Inflammatory macrophage treated with lipopolysaccharide for 1 hour (primary cell): ENCODE measurements around the gene CCBE1.

ENCODE experiments used
- DNase-seq, 2 donors: peaks; one replicate each; pipeline ENCODE4 v3.0.0-alpha.2; 2020 to 2022

Gene CCBE1

DNA sequence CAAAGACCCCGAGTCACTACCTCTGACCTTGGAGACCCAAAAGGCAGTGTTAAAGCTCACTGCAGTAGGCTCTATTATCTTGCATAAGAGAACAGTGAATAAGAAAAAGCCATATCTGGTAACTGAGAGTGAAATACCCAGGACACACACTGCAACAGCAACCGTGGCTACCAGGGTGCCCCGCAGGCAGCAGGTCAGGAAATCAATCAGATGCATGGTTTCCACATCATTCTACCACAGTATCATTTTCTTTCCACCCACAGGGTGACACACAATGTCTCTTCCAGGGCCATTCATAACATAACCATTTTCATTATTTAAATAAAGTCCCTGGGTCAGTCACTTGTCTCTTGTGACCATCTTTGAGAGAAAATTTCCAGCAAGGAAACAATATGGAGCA is 131.3 kb downstream of the CCBE1 start:
- no peak for DNase-seq

- DNase-seq, result no peak
These were observed 132.7 kb downstream of the CCBE1 start for GRCh38 chr18:59564561-59564960.

DNA sequence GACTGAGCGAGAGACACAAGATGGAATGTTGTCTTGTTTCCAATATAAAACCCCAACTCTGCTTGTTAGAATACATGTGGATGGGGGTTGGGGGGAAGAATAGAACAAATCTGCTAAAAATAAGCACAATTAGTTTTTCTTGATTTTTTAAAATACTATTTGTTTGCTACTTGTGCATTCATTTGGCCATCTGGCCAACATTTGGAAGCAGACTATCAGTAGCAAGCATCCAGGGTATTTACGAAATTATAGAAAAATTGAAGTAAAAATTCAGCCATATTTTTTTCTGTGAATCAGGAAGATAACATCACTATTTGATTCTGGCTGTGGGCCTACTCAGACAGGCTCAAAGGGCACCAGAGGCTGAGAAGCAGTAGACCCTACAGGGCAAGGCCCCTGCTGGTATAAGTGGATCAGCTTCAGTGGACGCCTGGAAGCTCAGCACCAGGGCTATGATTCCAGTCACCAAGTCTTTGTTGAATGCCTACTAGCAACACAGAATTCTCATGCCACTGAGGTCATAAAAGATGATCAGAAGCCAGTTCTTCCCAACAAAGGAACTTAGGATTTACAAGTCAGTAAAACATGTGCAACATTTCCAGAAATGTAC is 133.9 kb downstream of the CCBE1 start:
- DNase-seq, result no peak

GRCh38 chr18:59562751-59563150 is 134.5 kb downstream of the CCBE1 start:
- DNase-seq, result no peak

GRCh38 chr18:59561612-59562011 is 135.6 kb downstream of the CCBE1 start:
- DNase-seq, result no peak

GRCh38 chr18:59560556-59560955 is 136.7 kb downstream of the CCBE1 start:
- DNase-seq, result no peak

GRCh38 chr18:59559528-59559927 is 137.7 kb downstream of the CCBE1 start:
- no peak for DNase-seq

GRCh38 chr18:59555995-59556659 is 141.1 kb downstream of the CCBE1 start:
- DNase-seq, result no peak

DNA sequence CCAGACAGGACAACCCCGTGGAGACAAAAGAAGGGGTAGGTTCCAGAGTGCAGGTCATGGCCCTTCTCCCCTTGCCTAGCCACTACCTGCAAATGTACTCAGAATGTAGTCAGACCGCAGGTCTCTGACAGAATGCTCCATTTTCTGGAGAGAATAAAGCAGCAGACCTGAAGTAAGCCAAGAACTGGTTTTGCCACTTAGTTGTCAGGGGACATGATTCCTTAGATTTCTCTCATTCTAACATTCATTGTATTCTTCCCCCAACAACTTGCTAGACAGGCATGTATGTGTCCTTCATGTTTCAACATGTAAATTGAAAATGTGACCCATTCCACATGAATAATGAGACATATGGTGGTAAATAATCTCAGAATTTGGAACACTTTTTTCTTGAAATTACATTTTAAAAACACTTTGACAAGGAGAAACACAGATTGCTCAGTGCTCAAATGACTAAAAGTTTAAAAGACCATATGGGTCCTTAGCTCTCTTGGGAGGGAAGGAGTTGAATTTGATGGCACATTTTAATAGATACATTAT is 142.4 kb downstream of the CCBE1 start:
- no peak for DNase-seq

DNA sequence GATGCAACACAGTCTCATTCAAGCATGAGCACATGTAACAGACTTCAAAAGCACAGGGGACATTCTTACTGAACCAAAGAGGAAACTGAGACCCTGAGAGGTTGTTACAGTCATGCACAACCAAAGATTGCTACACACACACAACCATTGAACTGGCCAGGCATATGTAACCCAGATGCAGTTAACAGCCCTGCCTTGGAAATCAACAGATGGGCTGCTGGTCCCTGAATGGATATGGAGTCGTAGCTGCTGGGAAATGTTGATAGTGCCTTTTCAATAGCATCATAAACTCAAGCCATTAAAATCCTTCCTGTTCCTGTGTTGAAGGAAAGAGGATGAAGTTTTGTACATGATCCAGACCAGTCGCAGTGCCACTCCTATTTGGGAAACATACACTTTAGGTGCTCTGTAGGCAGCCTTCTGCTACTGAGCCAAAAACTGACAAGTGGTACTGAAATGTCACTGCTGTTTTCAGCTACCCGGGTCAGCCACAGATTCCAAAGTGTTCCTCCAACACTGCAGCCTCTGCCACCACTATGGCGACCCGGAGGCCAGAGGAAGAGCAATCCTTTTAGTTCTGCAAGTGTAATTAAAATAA is 143.9 kb downstream of the CCBE1 start:
- DNase-seq, result no peak

- no peak for DNase-seq
These were observed 145.2 kb downstream of the CCBE1 start for GRCh38 chr18:59551902-59552635.

- DNase-seq, result no peak
These were observed 147.1 kb downstream of the CCBE1 start for GRCh38 chr18:59550174-59550516.

GRCh38 chr18:59549503-59550173 is 147.6 kb downstream of the CCBE1 start:
- DNase-seq, result no peak

- DNase-seq, result no peak
These were observed 149.5 kb downstream of the CCBE1 start for GRCh38 chr18:59547581-59548182.

- no peak for DNase-seq
These were observed 151.0 kb downstream of the CCBE1 start for GRCh38 chr18:59546188-59546587.

GRCh38 chr18:59540780-59541179 is 156.4 kb downstream of the CCBE1 start:
- no peak for DNase-seq

DNA sequence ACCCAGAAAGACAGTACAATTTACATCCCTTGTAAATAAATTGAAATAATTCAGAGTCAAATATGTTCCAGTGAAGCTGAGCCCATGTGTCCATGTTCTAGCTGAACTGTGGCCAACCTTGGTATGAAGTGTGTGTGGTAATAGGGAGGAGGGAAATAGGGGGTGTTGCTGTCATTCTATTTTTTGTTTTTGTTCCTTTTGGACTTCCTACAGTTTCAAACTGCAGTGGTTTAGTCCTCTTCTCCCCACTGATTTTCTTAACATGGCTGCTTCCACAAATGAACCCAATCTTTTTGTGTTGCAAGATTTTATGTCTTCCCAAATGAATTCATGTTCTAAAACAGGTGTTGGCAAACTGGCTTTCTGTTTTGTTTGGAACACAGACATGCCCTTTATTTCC is 156.9 kb downstream of the CCBE1 start:
- DNase-seq, result no peak

DNA sequence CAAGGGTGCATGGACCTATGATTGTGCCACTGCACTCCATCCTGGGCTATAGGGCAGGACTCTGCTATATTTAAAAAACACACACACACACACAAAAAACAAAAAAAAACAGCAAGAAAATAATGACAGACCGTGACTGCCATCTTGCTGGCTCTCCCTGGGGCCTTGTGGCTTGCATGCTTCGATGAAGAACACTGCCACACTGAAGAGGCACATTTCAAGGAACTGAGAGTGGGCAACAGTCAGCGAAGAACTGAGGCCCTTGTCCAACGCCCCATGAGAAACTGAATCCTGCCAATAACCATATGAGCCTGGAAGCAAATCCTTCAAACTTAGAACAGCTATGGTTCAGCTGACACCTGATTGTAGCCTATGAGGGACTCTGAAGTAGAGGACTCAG is 158.1 kb downstream of the CCBE1 start:
- DNase-seq, result no peak

DNA sequence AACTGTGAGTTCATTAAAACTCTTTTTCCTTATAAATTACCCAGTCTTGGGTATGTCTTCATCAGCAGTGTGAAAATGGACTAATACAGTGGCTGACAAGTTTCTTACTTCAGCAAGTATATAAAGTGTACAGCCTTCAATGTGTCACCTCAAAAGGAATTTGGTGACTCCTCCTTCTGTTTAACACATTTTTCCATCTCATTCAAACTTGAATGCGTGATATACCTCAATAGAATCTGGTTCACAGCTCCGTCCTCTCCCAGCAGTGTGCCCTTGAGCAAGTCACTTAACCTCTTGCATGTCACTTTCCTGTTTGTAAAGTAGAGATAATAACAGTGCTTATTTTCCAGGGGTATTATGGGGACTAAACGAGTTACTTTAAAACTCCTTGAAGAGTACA is 159.6 kb downstream of the CCBE1 start:
- no peak for DNase-seq

GRCh38 chr18:59536166-59536565 is 161.1 kb downstream of the CCBE1 start:
- DNase-seq, result no peak

- no peak for DNase-seq
These were observed 162.2 kb downstream of the CCBE1 start for GRCh38 chr18:59535055-59535454.

- DNase-seq, result no peak
These were observed 168.4 kb downstream of the CCBE1 start for GRCh38 chr18:59528866-59529265.
